OCI-M2 (cell line): ENCODE results near the gene ASB2.

Experiments used
- DNase-seq: peaks from one replicate; lab custom pipeline; 2025; ENCODE audit not compliant: unreplicated experiment; lab: John Stamatoyannopoulos, UW

The ASB2 gene

GRCh38 chr14:93950948-93951634, 25.3 kb downstream of the ASB2 start:
- no peak for DNase-seq

- no peak for DNase-seq
Observed at GRCh38 chr14:93949511-93950075, 26.8 kb downstream of the ASB2 start.

- DNase-seq: no peak
Observed at GRCh38 chr14:93947282-93947681, 29.1 kb downstream of the ASB2 start.

GRCh38 chr14:93946541-93947090, 29.8 kb downstream of the ASB2 start:
- DNase-seq: no peak

GRCh38 chr14:93946104-93946503, 30.3 kb downstream of the ASB2 start:
- no peak for DNase-seq

DNA sequence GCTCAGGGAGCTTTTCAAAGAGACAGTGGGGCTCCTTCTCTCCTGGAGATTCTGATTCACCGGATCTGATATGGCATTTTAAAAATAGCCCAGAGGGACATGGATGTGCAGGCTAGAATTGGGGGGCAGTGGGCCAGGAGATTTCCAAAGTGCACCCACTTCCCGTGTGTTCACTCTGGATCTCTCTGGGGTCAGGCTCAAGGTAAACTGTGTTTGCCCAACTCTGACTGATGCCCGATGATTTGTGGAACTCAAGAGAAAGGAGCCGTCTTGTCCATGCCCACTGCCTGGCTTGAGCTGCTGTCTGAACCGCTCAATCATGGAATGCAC, 31.3 kb downstream of the ASB2 start:
- no peak for DNase-seq

DNA sequence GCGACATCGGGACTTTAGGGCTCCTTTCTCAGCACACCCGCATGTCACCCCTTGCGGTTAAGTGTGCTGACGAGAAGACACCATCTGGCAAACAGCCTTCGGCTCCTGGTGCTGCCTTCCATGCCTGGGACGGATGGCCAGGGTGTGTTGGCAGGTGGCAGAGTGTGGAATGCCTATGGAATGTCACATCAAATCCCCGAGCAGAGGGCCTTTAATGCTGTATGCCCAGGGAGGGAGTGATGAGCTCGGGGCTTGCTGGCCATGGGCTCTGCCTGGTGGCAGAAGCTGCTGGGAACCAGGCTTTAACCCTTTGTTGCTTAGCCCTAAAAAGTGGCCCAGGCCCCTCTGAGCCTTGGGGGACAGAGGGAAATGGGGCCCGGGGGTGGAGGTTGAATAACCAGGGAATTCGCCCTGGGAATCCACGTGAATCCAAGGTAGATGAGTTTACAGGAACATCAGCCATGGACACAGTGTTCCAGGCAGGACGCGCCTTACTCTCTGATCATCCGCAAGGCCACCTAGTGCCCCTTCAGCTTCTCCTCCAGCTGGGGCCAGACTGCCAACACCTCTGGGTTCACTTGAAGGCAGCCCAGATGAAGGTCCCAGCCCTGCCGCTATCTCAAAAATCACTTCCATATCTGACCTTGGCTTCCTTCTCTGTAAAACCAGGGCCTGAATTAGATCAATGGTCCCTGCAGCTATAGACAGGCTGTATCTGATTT, 31.9 kb downstream of the ASB2 start:
- DNase-seq: no peak

- no peak for DNase-seq
Observed at GRCh38 chr14:93943930-93944329, 32.4 kb downstream of the ASB2 start.

DNA sequence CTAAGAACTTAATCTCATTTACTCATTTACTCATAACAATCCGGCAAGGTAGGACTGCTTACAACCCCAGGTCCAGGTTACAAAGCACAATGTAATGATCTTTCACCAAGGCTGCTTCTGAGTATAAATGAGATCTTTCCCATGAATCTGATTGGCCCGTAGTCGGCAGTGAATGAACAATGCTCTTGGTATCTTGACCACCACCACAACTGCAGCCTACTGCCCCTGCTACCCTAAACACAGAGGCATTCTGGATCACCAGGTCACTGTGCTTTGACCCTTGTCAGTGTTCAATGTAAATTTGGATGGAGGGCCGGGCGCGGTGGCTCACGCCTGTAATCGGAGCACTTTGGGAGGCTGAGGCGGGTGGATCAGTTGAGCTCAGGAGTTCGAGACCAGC, 33.3 kb downstream of the ASB2 start:
- no peak for DNase-seq

DNA sequence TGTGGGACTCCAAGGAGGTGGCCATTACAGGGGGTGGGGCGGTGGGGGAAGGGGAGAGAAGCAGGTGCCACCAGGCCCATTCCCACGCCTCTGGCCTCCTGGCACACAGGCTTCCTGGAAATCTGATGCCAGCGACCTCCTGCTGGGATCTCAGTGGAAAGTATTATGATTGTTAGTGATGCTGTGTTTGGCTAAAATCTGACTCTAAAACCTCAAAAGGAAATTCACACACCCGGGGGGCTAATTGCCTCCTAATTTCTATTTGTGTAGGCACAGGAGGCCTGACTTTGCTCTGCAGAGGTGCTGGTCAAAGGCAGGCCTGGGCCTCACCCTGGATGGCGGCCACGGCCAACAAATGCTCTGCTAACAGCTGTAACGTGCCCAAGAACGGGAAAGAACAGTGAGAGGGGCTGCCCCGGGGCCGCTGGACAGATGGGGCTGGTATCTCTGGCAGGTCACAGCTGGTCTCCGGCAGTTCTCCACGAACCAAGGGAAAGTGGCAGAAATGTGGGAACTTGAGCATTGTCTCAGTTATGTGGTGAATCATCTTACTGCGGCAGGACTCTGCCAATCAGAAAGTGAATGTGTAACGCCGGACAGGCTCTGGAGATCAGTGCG, 35.0 kb downstream of the ASB2 start:
- DNase-seq: no peak

DNA sequence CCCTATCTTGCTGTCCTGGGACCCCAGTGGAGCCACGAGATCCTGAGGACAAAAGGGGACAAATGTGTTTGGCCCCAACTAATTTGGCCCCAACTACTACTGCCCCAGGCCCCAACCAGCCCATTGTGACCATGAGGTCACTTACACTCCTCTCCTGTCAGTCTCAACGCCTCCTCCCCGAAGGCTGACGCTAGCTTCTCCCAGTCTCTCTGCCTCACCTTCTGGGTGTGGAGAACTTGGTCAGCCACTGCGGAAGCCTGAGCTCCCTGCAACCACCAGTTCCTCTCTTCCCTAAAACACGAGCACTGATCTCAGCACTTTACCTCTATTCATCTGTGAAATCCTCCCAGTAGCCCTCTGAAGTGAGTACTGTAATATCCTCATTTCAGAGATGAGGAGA, 35.9 kb downstream of the ASB2 start:
- DNase-seq: no peak

GRCh38 chr14:93939304-93940229, 36.8 kb downstream of the ASB2 start:
- DNase-seq: no peak

DNA sequence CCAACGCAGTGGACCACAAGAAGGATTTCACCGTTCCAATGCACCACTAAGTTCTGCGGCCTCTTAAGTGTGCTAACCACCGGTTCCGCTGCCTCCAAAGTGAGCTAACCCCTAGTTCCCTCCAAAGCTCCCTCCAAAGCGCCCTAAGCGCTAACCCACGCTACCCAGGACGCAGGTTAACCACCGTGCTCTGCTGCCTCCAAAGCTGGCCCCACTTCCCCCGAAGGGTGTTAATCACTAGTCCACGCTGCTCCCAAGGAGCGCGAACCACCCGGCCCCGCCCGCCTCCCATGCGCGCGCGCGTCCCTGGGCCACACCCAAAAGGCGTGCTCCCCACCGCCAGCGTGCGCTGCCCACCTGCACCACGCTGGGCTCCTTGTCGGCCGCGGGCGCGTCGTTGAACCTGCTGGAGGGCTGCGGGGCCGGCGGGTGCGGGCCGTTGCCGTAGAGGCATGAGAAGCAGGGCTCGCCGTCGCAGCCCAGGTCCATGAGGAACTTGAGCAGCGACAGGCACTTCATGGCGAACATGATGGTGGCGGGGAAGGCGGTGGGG, 37.5 kb downstream of the ASB2 start:
- DNase-seq: no peak

- no peak for DNase-seq
Observed at GRCh38 chr14:93937519-93937918, 38.9 kb downstream of the ASB2 start.

- no peak for DNase-seq
Observed at GRCh38 chr14:93936926-93937325, 39.4 kb downstream of the ASB2 start.

- no peak for DNase-seq
Observed at GRCh38 chr14:93936245-93936644, 40.1 kb downstream of the ASB2 start.

DNA sequence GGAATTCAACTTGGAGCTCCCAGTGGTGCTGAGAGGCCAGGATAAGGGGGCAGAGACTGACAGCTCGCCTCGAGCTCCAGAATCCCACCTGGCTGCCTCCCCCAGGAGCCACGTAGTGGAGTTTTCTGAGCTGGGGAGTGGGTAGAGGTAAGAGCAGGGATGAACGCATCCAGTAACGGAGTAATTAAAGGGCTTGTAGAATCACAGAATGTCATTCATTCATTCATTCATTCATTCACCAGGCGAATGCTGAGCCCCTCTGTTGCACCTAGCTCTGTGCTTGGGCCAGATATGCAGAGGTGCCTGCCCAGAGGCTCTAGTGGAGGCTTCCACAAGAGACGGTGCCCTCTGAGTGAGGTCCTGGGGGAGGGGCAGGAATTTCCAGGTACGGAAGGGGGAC, 41.2 kb downstream of the ASB2 start:
- DNase-seq: no peak

DNA sequence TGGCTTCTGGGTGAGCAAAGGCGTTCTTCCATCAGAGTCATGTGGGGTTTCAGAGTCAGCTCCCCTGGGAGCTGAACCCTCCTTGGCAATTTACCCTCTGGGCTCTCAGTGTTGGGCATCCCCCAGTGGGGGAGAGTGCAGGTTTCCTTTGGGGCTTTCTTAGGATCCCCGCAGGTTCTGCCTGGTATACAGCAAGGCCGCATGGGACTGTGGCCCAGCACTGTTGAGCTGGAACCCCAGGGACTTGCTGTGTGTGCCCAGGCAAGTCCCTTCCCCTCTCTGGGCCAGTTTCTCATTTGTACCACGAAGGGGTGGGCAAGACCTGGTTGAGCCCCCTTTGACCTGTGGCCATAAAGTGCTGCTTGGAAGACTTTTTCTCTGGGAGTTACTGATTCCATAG, 43.7 kb downstream of the ASB2 start:
- no peak for DNase-seq

DNA sequence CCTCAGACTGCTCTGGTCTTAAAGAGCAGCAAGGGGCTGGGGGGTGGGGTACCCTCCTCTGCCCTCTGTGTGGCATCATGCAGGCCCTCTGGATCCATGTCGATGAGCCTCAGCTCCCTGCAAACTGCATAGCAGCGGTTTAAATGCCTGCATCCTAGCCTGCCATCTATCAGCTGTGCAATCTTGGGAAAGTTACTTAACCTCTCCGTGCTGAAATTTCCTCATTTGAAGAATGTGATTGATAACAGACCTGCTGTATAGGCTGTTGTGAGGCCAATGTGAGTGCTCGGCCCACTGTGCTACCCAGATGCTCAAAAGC, 45.4 kb downstream of the ASB2 start:
- DNase-seq: no peak

- DNase-seq: no peak
Observed at GRCh38 chr14:93930296-93930988, 45.9 kb downstream of the ASB2 start.
